Suprapubic skin (tissue), 4 donors: ENCODE measurements around the gene ZAP70. TPM values are rescaled to one million over a fixed set of nuclear protein-coding genes. Genes with fewer than 3 reads are reported as not detected.

ENCODE experiments used
- DNase-seq, 2 donors: peaks; one replicate each; pipeline ENCODE4 v3.0.0-alpha.2; 2019; ENCODE audit warnings: low spot score in 2 of 2
- H3K27ac ChIP-seq: fragments of 200-600 bp; sonication (generic); one replicate; pipeline ENCODE4 v1.5.1; 2019
- H3K27me3 ChIP-seq: fragments of 200-600 bp; sonication (generic); one replicate; pipeline ENCODE4 v1.5.1; 2019
- H3K36me3 ChIP-seq: fragments of 200-600 bp; sonication (generic); one replicate; pipeline ENCODE4 v1.5.1; 2019
- H3K4me1 ChIP-seq: fragments of 200-600 bp; sonication (generic); one replicate; pipeline ENCODE4 v1.5.1; 2019
- H3K4me3 ChIP-seq: fragments of 200-600 bp; sonication (generic); one replicate; pipeline ENCODE4 v1.5.1; 2019; ENCODE audit warnings: mild to moderate bottlenecking
- H3K9me3 ChIP-seq: fragments of 200-600 bp; sonication (generic); one replicate; pipeline ENCODE4 v1.5.1; 2019
- CTCF ChIP-seq, 2 donors: fragments of 200-600 bp in 1 of 2; fragments of 450-650 bp in 1 of 2; sonication (generic) in 1 of 2; IDR thresholded peaks; one replicate each; pipeline ENCODE4 v1.5.1; 2016 to 2019; ENCODE audit warnings: antibody characterized with exemption in 2 of 2, mild to moderate bottlenecking in 1 of 2, moderate library complexity in 1 of 2
- EP300 ChIP-seq: sonication (generic); formaldehyde crosslinking; IDR thresholded peaks from one replicate; pipeline ENCODE4 v1.6.1; 2017; ENCODE audit warnings: antibody characterized with exemption
- POLR2A ChIP-seq, 2 donors: fragments of 450-650 bp; IDR thresholded peaks; one replicate each; pipeline ENCODE4 v1.6.1; 2017; ENCODE audit warnings: antibody characterized with exemption in 2 of 2, mild to moderate bottlenecking in 2 of 2, moderate library complexity in 2 of 2
- POLR2AphosphoS5 ChIP-seq, 3 donors: sonication (generic); formaldehyde crosslinking; IDR thresholded peaks; one replicate each; pipeline ENCODE4 v1.6.1; 2017; ENCODE audit warnings: antibody characterized with exemption in 3 of 3
- WGBS: methylation state at CpG from one replicate; pipeline ENCODE4 v1.1.5; 2018; 5-methylcytosine and 5-hydroxymethylcytosine counted together
- total RNA-seq, 4 donors: library from RNA; depleted of rRNA; stranded (reverse); fragments of >200 nt; gene quantifications; one replicate each; pipeline ENCODE4 v1.1.0, GENCODE V29; 2016

ZAP70 gene
- total RNA-seq, 4 donors from 2014 or later, result 1.1 to 5.5 (median 2.2) TPM

GRCh38 chr2:97688062-97688827, 25.1 kb upstream of the ZAP70 start:
- Histone ChIP-seq H3K27me3 (no peaks in the 10 kb centered on the region), H3K36me3 (no peaks in the 10 kb centered on the region), H3K9me3 (no peaks in the 10 kb centered on the region), H3K4me1 (no peaks in the 10 kb centered on the region), H3K4me3 (no peak overlapping the region), H3K27ac (no peak overlapping the region)
- 87% methylated on average over 10 of the region's 11 CpGs for WGBS
- TF ChIP-seq EP300 (no peak), CTCF (IDR thresholded peaks at IDR 0.05) (no peak), POLR2A (IDR thresholded peaks at IDR 0.05) (no peak), POLR2AphosphoS5 (IDR thresholded peaks at IDR 0.05) (no peak)
- DNase-seq, result no peak

- Histone ChIP-seq H3K27ac (no peak overlapping the region), H3K4me1 (no peaks in the 10 kb centered on the region), H3K36me3 (no peaks in the 10 kb centered on the region), H3K9me3 (no peaks in the 10 kb centered on the region), H3K27me3 (no peaks in the 10 kb centered on the region), H3K4me3 (no peak overlapping the region)
- 60% methylated on average over 4 of the region's 6 CpGs for WGBS
- no peak for DNase-seq
- TF ChIP-seq POLR2A (IDR thresholded peaks at IDR 0.05) (no peak), CTCF (IDR thresholded peaks at IDR 0.05) (no peak), POLR2AphosphoS5 (IDR thresholded peaks at IDR 0.05) (no peak), EP300 (no peak)
These were observed 22.2 kb upstream of the ZAP70 start for GRCh38 chr2:97691166-97691565.

- no peaks in the 10 kb centered on the region for H3K36me3 ChIP-seq
- TF ChIP-seq POLR2AphosphoS5 (IDR thresholded peaks at IDR 0.05) (no peak), EP300 (no peak), POLR2A (IDR thresholded peaks at IDR 0.05) (no peak), CTCF (IDR thresholded peaks at IDR 0.05) (no peak)
- no peaks in the 10 kb centered on the region for H3K9me3 ChIP-seq
These were observed 19.9 kb upstream of the ZAP70 start for GRCh38 chr2:97693476-97693875.

GRCh38 chr2:97695744-97696143, 17.6 kb upstream of the ZAP70 start:
- H3K27me3 ChIP-seq, result no peaks in the 10 kb centered on the region
- H3K4me3 ChIP-seq, result no peak overlapping the region
- DNase-seq, result no peak
- TF ChIP-seq EP300 (no peak), POLR2AphosphoS5 (IDR thresholded peaks at IDR 0.05) (no peak), POLR2A (IDR thresholded peaks at IDR 0.05) (no peak)
- no peaks in the 10 kb centered on the region for H3K9me3 ChIP-seq
- no peaks in the 10 kb centered on the region for H3K36me3 ChIP-seq
- no peak overlapping the region for H3K27ac ChIP-seq
- peaks cover 5% of the 10 kb centered on the region for H3K4me1 ChIP-seq
- 84% methylated on average over 5 of the region's 5 CpGs for WGBS

More at GRCh38 chr2:97693476-97693875, 19.9 kb upstream of the ZAP70 start:
- H3K4me1 ChIP-seq, result peaks cover 5% of the 10 kb centered on the region
- no peaks in the 10 kb centered on the region for H3K27me3 ChIP-seq
- no peak overlapping the region for H3K27ac ChIP-seq
- no peak for DNase-seq
- H3K4me3 ChIP-seq, result no peak overlapping the region

GRCh38 chr2:97697252-97698235, 15.8 kb upstream of the ZAP70 start:
- no peak overlapping the region for H3K4me3 ChIP-seq
- DNase-seq, result peak; percentile 94
- no peak overlapping the region for H3K27ac ChIP-seq
- TF ChIP-seq CTCF (IDR thresholded peaks at IDR 0.05) (peak; percentile 85 to 97), POLR2A (IDR thresholded peaks at IDR 0.05) (no peak)
- 30% methylated on average over 14 of the region's 14 CpGs for WGBS
- no peaks in the 10 kb centered on the region for H3K27me3 ChIP-seq
- no peaks in the 10 kb centered on the region for H3K9me3 ChIP-seq
- peaks cover 5% of the 10 kb centered on the region for H3K4me1 ChIP-seq
- H3K36me3 ChIP-seq, result no peaks in the 10 kb centered on the region
